TTC549 (cell line): ENCODE data around the gene VSX1.

Experiments
- FAIRE-seq: peaks from 2 replicates; lab custom pipeline; 2012; peaks lifted over from hg19 to GRCh38; lab: Jason Lieb, UNC

Gene VSX1

DNA sequence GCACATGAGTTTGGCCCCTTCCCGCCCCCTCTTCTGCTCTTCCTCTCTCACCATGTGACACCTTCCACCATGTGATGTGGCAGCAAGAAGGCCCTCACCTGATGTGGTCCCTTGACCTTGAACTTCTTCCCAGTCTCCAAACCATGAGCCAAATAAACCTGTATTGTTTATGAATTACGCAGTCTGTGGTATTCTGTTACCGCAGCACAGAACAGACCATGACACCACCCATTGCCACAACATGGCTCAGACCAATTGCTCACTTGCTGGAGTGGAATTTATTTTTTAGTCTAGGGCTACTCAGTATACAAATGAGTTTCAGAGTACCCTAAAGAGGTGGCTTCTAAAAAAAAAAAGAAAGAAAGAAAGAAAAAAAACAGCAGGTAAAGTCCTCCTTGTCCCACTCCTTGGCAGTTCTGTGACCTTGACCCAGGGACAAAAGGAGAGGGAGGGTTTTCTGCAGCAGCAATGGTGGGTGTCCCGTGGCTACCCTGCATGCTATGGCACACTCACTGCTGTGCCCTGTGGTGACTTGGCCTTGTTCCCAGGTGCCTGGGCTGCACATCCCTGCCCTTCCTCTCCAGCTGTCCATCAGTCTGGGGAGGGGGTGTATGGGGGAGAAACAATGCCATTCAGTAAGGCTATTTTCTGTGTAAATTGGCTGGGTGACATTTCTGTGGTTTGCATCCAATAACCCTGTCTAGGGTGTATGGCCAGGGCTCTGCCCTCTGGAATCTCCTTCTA, 5.4 kb upstream of the VSX1 start:
- FAIRE-seq, result no peak

DNA sequence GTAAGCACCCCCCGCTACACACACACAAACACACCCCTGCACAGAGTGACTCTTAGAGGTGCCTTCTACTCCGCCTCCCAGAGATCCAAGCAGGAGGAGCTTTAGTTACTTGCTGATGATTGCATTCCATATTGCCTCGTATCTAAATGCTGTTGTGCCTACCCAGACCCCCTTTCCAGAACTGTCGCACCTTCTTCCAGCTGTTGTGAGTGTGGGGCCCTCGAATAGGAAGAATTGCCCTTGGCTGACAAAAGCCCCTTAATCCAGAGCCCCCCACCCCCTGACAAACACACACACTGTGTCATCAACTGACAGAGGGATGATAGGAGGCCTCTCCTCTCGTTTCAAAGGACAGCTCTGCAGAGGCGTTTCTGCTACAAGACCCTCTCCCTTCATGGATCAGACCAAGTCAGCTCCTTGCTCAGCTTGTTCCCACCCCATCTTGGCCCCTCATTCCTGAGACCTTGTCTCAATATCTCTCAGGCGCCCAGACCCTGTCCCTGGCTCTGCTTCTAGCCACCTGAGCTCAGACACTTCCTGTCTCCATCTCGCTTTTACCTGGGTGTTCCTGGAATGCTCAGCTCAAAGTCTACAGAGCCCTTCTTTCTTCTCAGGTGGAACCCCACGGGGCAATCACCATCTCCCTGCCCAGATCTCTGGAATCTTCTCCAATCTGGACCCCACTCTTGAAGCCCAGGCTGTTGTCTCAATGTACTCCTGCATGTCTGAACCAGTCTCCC, 4.0 kb upstream of the VSX1 start:
- no peak for FAIRE-seq

DNA sequence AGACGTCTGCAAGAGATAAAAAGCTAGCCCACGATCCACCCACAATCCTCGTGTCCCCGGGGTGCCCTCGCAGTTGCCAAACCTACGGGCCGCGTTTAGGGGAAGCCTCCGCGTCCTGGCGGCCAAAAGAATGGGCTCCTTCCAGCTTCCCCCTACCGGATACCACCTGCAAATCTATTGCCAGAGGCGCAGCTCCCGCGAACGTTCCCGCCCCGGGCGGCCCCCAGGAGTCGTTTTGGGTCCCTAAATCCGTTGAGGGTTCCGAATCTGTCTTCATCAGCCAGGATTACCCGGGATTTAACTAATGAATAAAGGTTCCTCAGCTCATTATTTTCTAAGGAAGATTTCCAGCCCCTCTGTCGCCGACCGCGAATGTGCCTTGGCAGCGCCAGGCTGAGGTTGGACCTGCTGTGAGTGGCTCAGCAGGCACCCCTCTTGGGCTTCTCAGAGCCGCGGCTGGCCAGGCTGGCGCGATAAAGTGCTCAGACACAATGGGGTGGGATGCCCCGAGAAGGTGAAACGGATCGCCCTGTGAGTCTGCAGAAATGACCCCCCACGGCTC, 2.8 kb upstream of the VSX1 start:
- FAIRE-seq, result no peak

DNA sequence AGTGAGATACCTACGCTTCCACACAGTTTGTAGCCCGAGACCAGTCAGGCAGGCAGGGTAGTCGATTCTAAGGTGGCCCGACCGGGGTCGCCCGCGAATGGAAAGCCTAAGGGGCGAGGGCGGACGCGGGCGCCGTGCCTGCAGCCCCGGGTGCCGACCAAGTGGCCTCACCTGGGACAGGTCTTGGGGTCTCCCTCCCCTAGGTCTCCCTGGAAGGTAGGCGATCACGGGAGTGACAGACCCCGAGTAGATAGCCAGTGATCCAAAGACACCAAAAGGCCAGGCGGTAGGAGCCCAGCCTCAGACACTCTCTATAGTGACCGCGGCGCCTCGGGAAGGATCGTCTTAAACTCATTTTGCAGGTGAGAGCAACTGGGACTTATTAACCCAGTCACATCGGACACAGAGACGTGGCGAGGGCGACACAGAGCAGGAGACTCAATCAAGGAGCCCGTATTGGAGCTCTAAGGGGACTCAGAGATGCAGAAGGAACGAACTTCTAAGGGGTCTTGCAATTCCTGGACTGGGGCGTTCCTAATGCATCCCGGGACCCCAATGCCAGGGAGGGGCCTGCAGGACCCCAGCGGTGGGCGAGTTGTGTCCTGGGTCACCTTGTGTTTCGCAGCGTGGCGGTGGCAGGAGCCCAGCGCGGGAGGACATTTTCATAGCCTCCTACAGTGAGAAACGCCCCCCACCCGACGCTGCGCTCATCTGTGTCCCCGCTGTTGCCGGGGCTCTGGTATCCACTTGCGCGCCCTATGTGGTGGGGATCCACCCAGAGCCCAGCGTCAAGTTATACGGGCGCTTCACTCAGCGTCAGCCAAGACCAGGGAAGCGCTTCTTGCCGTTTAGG, 2.1 kb upstream of the VSX1 start:
- FAIRE-seq, result no peak

DNA sequence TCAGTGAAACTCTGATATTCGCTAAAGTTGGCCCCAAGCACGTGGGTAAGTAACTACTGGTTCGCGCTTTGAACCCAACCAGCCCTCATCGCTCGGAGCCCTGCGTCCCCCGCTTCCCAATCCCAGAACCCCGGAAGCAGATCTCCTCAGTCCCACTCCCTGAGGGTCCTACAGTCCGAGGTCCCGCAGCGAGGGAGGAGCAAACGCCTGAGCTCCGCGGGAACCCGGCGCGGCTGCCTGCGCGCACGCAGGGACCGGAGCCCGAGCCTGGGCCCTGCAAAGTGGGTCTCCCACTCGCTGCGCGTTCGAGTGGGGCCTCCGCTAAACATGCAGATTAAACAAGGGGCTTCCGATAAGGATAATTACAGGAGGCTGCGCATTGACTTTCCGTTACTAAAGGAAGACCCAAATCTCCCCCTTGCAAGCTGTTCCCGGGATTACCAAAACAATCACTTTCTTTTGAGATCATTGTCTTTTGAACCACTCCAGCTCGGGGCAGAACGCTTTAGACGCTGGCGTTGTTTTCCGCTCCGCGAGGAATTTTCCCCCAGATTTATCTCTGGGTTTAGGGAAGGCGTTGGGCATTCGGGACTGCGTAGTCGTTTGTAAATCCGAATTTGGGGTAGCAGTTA, 1.3 kb upstream of the VSX1 start:
- FAIRE-seq, result no peak

DNA sequence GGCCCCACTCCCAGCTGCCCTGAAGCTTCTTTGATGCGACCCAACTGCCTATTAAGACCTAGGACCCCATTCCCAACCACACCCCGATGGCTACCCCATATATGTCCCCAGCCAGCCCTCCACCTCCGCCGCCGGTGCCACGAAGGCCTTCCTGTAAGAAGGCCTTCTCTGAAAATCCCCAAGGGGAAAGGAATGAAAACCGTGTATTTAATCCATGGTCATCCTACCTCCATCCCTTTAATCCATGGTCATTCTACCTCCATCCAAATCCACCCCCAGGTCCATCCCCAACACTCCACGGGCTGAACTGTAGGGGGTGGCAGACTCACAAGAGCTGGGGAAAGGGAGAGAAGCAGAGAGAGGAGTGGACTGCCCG, 545 bp upstream of the VSX1 start:
- no peak for FAIRE-seq

DNA sequence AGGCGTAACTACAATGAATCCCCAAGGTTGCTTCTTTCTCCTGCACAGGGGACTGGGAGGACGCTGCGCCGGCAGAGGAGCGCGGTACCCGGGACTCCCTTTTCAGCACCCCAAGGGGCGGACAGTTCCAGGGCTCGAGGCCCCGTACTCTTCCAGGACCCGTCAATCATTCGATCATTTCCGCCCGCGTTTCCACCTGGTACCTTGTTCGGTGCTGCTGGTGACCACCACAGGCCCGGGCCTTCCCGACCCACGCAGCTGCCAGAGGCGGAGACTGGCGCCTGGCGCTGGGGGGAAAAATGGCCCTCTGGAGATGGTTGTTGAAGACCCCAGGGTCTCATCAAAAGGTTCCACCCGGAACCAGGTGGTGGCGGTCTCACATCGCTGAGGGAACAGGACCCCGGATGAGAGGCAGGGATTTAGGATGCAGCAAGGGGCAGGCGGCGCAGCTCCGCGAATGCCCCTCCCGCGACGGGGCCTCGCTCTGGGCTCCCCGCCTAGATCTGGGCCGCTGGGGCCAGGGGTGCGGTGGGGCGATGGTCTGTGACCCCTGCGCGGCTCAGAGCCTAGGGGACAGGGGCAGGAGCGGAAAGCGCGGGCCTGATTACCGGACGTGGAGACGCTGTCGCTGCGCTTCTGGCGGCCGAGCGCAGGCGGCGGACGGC, 744 bp downstream of the VSX1 start:
- no peak for FAIRE-seq

DNA sequence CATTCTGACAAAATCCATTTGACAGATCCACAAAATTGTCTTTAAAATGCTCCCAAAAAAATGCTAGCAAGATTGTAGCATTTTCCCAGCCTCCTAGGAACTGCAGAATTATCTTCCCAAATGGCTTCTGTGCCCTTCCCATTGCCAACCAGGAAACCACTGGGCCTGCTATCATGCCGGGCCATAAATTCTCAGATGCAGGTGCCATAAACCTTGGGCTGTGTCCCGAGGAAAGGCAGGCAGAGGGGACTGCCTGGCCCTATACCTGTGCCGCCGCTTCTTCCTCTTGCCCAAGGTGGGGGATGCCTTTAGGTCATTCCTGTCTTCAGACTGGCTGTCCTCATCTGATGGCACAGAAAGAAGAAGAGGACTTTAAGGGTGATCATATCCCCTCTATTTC, 2.8 kb downstream of the VSX1 start:
- no peak for FAIRE-seq

DNA sequence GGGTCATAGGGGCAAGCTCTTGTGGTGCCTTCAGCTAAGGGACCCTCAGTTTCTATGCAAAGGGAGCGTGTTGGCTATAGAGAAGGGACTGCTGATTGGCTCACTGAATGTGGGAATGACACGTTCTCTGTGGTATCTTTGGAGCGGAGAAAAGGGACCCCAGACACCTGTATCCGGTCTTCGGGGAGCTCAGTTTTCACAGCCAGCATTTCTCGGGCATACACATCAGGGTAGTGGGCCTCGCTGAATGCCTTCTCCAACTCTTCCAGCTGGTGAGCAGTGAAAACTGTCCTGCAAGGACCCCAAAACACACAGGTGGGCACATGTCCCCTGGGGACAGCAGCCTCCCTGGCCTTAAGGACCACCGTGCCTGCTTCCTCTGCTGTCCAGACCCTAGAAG, 3.3 kb downstream of the VSX1 start:
- no peak for FAIRE-seq

DNA sequence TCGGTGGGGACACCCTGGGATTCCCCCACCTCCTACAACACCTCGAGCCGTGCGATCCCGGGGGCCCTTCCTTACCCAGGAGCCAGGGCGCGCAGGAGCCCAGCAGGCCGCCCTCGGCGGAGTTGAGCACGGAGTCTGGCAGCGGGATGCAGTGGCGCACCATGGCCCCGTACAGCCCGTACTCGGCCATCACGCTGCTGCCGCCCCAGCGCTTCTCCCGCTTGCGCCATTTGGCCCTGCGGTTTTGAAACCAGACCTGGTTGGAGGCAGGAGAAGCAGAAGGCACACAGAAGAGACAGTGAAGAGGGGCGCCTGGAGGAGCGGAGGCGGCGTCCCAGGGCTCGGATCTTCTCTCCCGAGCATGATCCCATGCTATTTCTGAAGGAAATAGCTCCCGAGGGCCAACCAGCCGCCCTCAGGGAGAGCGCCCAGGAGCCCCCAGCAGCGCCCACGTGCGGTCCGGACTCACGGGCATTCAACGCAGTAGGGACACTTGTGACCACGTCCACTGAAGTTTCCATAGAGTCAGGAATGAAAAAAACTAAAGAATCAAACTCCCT, 4.3 kb downstream of the VSX1 start:
- no peak for FAIRE-seq

DNA sequence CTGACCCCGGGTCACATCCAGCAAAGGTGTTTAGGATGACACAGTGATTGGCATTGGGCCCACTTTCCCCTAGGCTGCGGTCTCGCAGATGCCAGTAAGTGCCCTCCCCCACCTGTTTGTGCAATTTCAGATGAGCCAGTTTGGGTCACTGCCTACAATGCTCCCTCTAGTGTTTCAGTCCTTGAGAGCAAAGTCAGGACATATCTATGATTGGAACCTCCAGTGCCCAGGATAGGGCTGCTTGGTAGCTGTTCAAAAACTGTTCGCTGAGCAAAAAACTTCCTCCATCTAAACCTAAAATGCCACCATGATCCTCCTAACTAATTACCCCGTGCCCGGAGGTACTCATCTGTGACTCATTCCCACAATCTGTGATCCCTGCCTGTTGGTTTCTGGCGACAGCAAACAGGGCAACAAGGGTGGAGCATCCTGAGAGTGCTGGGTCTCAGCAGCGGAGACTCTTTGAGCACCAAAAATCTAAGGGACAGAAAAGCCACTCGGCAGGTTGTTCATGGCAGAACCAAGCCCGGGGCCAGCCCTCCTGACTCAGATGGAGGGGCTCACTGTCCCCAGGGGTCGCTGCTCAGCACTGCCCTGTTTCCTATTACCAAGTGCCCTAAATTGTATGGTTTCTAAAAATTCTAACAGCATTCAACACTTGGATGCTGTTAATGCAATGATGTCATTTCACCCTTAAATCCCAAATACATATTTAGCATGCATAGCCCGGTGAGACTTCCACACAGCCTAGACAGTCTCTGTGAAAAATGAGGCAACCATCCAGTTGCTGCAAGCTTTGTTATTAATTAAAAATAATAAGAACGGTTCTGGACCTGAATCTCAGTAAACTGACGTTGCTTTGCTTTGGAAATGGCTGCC, 5.0 kb downstream of the VSX1 start:
- no peak for FAIRE-seq

DNA sequence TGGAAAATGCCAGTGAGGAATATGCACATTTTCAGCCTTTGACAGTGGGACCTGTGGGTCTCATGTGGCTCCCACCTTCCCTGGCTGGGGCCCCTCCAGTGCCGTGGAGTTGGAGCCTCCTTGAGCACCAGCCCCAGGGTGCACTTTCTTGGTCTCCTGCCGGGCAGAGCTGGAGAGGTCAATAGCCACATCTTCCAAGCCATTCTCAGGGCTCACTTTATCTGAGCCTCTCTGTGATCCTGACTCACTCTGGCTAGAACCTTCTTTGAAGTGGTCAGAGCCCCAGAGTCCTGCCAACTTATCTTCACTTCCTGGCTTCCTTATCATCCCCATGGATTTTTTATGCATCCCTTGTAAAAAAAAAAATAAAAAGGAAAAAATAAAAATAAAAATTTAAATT, 5.7 kb downstream of the VSX1 start:
- FAIRE-seq, result no peak

DNA sequence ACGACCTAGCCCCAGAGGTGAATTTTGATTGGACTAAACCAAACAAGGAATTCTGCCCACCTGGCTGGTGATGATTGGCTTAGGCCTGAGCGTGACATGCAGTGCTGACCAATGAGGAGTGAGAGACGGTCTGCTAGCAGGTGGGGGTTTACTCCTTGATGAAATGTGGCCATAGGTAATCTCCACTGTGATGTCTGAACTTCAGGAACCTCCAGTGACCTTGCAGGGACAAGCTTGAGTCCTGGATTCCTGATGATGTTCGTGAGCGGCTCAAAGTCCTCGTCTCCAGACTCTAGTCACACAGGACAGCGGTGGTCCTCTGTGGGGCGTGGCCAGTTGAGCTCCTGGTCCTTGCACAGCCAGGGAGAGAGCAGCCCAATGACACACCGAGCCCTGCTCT, 8.4 kb downstream of the VSX1 start:
- FAIRE-seq, result no peak

DNA sequence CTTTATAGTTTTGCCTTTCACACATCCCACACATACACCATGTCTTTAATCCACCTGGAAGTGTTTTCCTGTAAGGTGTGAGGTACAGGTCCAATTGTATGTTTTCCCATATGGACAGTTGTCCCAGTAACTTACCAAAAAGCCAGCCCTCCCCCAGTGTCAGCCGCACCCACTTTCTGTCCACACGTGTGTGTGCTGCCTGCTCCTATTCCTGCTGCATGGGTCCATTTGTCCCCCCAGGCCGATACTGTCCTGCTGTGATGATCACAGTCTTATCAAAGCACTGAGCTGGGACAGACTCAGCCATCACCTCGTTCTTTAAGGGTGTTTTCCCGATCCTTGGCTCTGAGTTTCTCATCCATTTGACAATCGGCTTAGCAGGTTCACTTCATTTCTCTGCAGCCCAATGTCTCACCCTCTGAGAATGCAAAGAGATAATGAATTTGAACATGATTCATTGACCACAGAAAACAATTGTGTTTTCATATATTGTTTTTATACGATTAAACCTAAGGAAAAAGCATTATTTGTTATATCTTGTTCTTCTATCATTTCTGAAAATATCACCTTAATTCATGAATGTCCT, 9.6 kb downstream of the VSX1 start:
- FAIRE-seq, result no peak

DNA sequence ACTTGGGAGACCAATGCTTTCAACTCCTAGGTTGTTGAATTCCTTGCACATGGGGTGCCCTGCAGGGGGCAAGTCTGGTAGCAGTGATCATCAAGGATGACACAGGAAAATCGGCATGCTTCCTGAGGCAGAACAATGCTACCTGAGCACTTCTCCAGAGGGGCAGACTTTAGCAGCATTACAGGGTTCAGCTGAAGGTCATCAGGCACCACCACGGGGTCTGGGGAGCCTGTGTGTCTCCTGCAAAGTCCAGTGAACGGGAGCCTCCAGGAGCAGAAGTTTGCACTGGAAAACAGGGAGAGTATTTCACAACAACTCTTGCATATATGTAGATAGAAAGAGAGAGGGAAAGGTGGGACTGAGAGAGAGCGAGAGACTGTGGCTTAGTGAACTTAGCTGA, 10.2 kb downstream of the VSX1 start:
- FAIRE-seq, result no peak

DNA sequence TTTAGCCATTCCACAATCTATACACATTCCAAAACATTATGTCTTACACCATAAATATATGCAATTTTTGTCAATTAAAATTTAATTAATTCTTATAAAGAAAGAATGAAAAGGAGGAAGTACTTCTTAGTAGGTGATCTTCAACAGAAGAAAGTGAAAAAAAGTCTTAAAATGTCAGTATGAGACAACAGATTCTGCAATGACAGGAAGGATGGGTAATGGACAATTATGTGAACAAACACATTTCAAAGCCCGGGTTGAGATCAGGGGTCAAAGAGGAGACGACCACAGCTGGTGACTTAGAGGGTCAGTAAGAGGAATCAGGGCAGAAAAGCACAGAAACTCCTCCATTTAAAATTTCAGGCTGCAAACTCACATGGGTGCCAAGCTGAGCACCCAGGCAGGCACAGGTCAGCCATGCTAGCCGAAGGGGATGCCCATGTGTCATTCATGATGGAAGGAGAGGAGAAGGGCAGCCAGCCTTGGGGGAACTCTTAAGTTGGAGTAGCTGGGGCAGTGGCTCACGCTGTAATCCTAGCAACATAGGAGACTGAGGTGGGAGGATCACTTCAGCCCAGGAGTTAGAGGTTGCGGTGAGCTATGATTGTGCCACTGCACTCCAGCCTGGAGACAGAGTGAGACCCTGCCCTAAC, 11.0 kb downstream of the VSX1 start:
- FAIRE-seq, result no peak

DNA sequence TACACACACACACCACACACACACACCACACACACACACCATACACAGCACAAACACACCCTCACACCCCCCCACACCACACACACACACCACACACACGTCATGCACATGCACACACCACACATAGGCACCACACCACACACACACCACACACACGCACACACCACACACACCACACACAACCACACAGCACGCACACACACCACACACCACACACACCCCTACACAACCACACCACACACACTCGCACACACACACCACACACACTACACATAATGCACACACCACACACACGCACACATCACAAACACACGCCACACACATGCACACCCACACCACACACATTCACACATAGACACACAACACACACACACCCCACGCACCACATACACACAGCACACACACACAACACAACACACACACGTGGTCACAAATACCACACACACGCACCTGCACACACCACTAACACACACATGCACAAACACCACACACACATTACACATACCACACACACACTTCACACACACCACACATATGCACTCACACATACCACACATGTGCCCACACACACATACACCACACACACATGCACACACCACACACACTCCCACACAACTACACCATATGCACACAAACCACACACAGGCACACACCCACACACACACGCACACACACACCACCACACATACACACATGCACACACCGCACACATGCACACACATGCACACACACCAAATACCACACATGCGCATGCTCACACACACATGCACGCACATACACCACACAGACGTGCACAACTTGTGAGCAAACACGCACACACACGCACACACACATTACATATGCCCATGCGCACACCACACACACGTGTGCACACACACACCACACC, 14.6 kb downstream of the VSX1 start:
- FAIRE-seq, result no peak

DNA sequence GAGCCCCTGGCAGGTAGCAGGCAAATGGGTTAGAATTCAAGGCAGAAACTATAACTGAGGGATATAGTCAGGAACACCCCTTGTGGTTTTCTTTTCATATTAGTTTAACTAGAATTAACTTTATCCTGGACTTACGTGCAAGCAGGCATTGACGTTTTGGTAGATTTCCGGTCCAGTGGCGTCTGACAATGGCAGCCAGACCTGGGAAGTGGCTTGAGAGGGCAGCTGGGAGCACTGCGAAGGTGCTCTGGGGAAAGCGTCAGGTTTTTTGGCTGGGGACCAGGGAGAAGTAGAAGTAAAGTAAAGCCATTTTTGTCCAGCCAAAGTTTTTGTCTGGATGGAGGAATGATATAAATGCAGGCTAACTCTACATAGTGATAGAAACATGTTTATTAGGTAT, 15.6 kb downstream of the VSX1 start:
- no peak for FAIRE-seq
